GM18951 (cell line): ENCODE measurements around the gene BRS3.

Source experiments
- POLR2A ChIP-seq: IDR thresholded peaks from 4 replicates; pipeline ENCODE4 v1.6.1; 2011; ENCODE audit warnings: mild to moderate bottlenecking; ENCODE audit not compliant: insufficient read length, insufficient read depth; ENCODE audit errors: extremely low read depth
- in situ Hi-C: fragments of 300-500 bp; cut with MboI; formaldehyde crosslinking; loops from one replicate; pipeline ENCODE4 v1.12.0; 2022; ENCODE audit warnings: low sequenced_read_pairs, mixed read lengths, inconsistent platforms; ENCODE audit not compliant: unreplicated experiment

The BRS3 gene

GRCh38 chrX:136468391-136469103 lies 19.2 kb upstream of the BRS3 start:
- TF ChIP-seq POLR2A = no peak
- in situ Hi-C loops = no loop called here

GRCh38 chrX:136473663-136474062 lies 14.1 kb upstream of the BRS3 start:
- TF ChIP-seq POLR2A = no peak
- in situ Hi-C loops = no loop called here

GRCh38 chrX:136475236-136475635 lies 12.5 kb upstream of the BRS3 start:
- in situ Hi-C loops = no loop called here
- no peak for TF ChIP-seq POLR2A

- TF ChIP-seq POLR2A = no peak
- in situ Hi-C loops = no loop called here
Measured at GRCh38 chrX:136476501-136476900, 11.2 kb upstream of the BRS3 start.

GRCh38 chrX:136477026-136477425 lies 10.7 kb upstream of the BRS3 start:
- in situ Hi-C loops = no loop called here

GRCh38 chrX:136480383-136480782 lies 7.4 kb upstream of the BRS3 start:
- in situ Hi-C loops = no loop called here
- no peak for TF ChIP-seq POLR2A

More at GRCh38 chrX:136477026-136477425, 10.7 kb upstream of the BRS3 start:
- TF ChIP-seq POLR2A = no peak

- no peak for TF ChIP-seq POLR2A
- in situ Hi-C loops = no loop called here
Measured at GRCh38 chrX:136488706-136489105, 959 bp downstream of the BRS3 start.

GRCh38 chrX:136491832-136492231 lies 4.1 kb downstream of the BRS3 start:
- in situ Hi-C loops = no loop called here
- TF ChIP-seq POLR2A = no peak

- no peak for TF ChIP-seq POLR2A
- in situ Hi-C loops = no loop called here
Measured at GRCh38 chrX:136493011-136493410, 5.3 kb downstream of the BRS3 start.

GRCh38 chrX:136495043-136495442 lies 7.3 kb downstream of the BRS3 start:
- in situ Hi-C loops = no loop called here
- no peak for TF ChIP-seq POLR2A

GRCh38 chrX:136496186-136496763 lies 8.5 kb downstream of the BRS3 start:
- no peak for TF ChIP-seq POLR2A
- in situ Hi-C loops = no loop called here

- in situ Hi-C loops = no loop called here
- peak; percentile 61 for TF ChIP-seq POLR2A
Measured at GRCh38 chrX:136496764-136497555, 9.2 kb downstream of the BRS3 start.

GRCh38 chrX:136497556-136498052 lies 9.9 kb downstream of the BRS3 start, which contains the start of gene HTATSF1:
TSS of gene HTATSF1 (plus strand) at chrX:136497592. CDS start at chrX:136497685, 93 bp downstream.
- in situ Hi-C loops = no loop called here
- TF ChIP-seq POLR2A = no peak
